Right lobe of liver (tissue), 6 donors: ENCODE data around the gene FHIT. TPM values are rescaled to one million over a fixed set of nuclear protein-coding genes. Genes with fewer than 3 reads are reported as not detected.

Experiments
- ATAC-seq, 4 donors: fragments of 200-7000 bp; cut with Tn5 transposase; one replicate each; pipeline ENCODE4 v1.9.1; 2020; ENCODE audit warnings: mild to moderate bottlenecking in 4 of 4, moderate library complexity in 4 of 4
- DNase-seq, 3 donors: peaks; one replicate each; pipeline ENCODE4 v3.0.0-alpha.2; 2020
- H3K27ac ChIP-seq, 3 donors: fragments of 200-600 bp; one replicate each; pipeline ENCODE4 v1.8.0; 2022
- H3K27me3 ChIP-seq, 2 donors: fragments of 200-600 bp; one replicate each; pipeline ENCODE4 v1.8.0; 2022
- H3K36me3 ChIP-seq, 4 donors: fragments of 200-600 bp; sonication (generic) in 1 of 4; one replicate each; pipeline versions ENCODE4 v1.5.1 to v1.8.0; 2017 to 2022; ENCODE audit warnings: control low read depth in 1 of 4
- H3K4me1 ChIP-seq, 4 donors: fragments of 200-600 bp; sonication (generic) in 1 of 4; one replicate each; pipeline versions ENCODE4 v1.5.1 to v1.8.0; 2017 to 2022; ENCODE audit warnings: control low read depth in 1 of 4
- H3K4me3 ChIP-seq, 3 donors: fragments of 200-600 bp; one replicate each; pipeline ENCODE4 v1.8.0; 2022
- H3K9me3 ChIP-seq, 4 donors: fragments of 200-600 bp; sonication (generic) in 1 of 4; one replicate each; pipeline versions ENCODE4 v1.5.1 to v1.8.0; 2017 to 2022; ENCODE audit warnings: control low read depth in 1 of 4
- POLR2A ChIP-seq: fragments of 450-650 bp; IDR thresholded peaks from one replicate; pipeline ENCODE4 v1.6.1; 2017; ENCODE audit warnings: antibody characterized with exemption, mild to moderate bottlenecking
- WGBS: methylation state at CpG from one replicate; pipeline ENCODE4 v1.1.6; 2018; ENCODE audit warnings: low coverage, low lambda C conversion rate; ENCODE audit not compliant: insufficient coverage; ENCODE audit errors: missing lambda C conversion rate; 5-methylcytosine and 5-hydroxymethylcytosine counted together
- intact Hi-C, 2 donors: fragments of 100-400 bp; cut with DNase I; formaldehyde crosslinking; loops; one replicate each; pipeline versions ENCODE4 v1.11.2 to v1.14.1; 2022
- total RNA-seq, 6 experiments: library from RNA; depleted of rRNA in 2 of 6; stranded (reverse); fragments of >200 nt in 2 of 6; fragmentation: NEBNext Ultra II Directional in 3 of 6; extraction: Animal tissue kit (Norgen Biotek cat#: 25700) in 3 of 6; gene quantifications; one replicate each; pipeline versions ENCODE4 v1.1.0 to v1.2.4, GENCODE V29; 2016 to 2023
- TF ChIP-seq, protein P1 (sequence below), 4 donors: fragments of 200-600 bp in 3 of 4; fragments of 450-650 bp in 1 of 4; IDR thresholded peaks; one replicate each; pipeline versions ENCODE4 v1.5.1 to v1.8.0; 2016 to 2022; ENCODE audit warnings: antibody characterized with exemption in 4 of 4, mild to moderate bottlenecking in 2 of 4
- donor health status: DM: no; HTN: yes; CAD: no.
- donor health status: DM: no; HTN: no; CAD: no.
- donor health status: DM: no; HTN: no; CAD: no.
- donor health status: DM: no; HTN: yes; CAD: no.
- donor health status: DM: no; HTN: yes; CAD: no.

The FHIT gene
- total RNA-seq, 6 experiments from 2014 or later, result 6.6 to 11.2 (median 8.0) TPM

DNA sequence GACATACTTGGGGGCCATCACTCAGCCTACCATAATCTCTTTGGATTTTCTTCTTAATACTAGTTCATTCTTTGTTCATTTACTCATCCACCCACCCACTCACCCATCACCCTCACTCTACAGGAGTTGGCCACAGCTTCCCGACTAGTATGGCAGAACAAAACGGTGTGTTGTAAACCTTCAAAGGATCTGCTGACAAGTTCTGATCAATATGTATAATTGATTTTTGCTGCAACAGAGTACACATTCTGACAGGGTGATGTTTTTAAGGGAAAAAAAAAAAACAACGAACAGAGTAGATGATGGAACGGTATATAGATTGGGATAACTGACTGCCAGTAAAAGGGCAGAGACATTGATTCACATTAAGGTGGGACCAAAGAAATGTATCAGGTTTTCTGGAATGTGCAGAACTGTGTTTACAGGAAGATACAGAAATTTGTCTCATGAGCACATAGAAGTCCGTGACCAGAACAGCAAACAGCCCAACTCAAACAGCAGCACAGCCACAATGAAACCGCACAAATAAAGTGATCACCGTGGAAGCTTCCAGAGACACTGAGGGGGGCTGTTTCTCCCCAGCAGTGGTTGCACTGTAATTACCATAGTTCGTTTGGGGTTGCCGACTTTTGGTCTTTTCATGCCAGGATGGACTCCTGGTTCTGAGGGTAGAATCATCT is 931.9 kb downstream of the FHIT start:
- peak; percentile 65 to 80 (median 76) for ATAC-seq
- TF ChIP-seq, protein P1, sequence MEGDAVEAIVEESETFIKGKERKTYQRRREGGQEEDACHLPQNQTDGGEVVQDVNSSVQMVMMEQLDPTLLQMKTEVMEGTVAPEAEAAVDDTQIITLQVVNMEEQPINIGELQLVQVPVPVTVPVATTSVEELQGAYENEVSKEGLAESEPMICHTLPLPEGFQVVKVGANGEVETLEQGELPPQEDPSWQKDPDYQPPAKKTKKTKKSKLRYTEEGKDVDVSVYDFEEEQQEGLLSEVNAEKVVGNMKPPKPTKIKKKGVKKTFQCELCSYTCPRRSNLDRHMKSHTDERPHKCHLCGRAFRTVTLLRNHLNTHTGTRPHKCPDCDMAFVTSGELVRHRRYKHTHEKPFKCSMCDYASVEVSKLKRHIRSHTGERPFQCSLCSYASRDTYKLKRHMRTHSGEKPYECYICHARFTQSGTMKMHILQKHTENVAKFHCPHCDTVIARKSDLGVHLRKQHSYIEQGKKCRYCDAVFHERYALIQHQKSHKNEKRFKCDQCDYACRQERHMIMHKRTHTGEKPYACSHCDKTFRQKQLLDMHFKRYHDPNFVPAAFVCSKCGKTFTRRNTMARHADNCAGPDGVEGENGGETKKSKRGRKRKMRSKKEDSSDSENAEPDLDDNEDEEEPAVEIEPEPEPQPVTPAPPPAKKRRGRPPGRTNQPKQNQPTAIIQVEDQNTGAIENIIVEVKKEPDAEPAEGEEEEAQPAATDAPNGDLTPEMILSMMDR (IDR thresholded peaks at IDR 0.05), result no peak
- TF ChIP-seq POLR2A, result no peak
- peak overlapping the region in 1 of 3 donors; percentile 21 for H3K4me3 ChIP-seq
- DNase-seq, result no peak
- no peaks in the 10 kb centered on the region for H3K9me3 ChIP-seq
- peaks cover 0 to 25% (median 6%) of the 10 kb centered on the region in 4 donors for H3K4me1 ChIP-seq
- no peaks in the 10 kb centered on the region for H3K27me3 ChIP-seq
- H3K27ac ChIP-seq, result peak overlapping the region; percentile 29 to 43 (median 42)
- no peaks in the 10 kb centered on the region for H3K36me3 ChIP-seq
- intact Hi-C loops, result no loop called here
- WGBS, result 21% methylated on average over 9 of the region's 9 CpGs

DNA sequence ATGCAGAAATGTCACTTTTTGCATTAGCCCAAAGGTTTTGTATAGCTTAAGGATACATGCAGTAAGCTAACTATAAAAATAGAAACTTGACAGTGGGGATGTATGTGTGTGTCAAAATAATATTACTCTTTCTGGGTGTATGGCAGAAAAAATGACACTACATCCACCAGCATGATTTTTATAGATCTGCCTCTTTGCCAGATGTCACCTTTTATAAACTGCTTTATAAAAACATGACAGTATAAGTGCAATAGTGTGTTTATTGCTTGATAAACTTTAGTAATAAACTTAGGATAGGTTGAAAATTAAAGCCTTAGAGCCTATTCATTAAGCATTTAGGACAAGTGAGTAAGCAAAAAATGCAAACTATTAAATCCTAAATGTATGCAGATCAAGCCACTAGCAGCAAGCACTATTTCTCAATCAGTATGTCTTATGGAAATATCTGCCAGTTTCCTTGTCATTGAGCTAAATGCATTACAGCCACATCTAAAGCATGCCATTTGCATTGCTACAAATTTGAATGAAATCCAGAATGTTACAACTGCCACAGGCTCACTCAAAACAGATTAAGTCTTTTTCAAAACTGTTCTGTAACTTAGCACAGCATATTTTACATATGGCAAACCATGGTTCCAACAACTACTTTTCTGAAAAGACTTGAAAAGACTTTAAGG is 935.0 kb downstream of the FHIT start:
- H3K27me3 ChIP-seq, result no peaks in the 10 kb centered on the region
- TF ChIP-seq, protein P1 (IDR thresholded peaks at IDR 0.05), result no peak
- TF ChIP-seq POLR2A, result no peak
- intact Hi-C loops, result no loop called here
- ATAC-seq (peak in 1 of 4 donors; percentile 17), DNase-seq (no peak)
- H3K9me3 ChIP-seq, result no peaks in the 10 kb centered on the region
- no peak overlapping the region for H3K4me3 ChIP-seq
- peaks cover 0 to 17% (median 3%) of the 10 kb centered on the region in 4 donors for H3K4me1 ChIP-seq
- no peaks in the 10 kb centered on the region for H3K36me3 ChIP-seq
- no peak overlapping the region for H3K27ac ChIP-seq

GRCh38 chr3:60313951-60314461 is 937.2 kb downstream of the FHIT start:
- peak overlapping the region in 2 of 3 donors; percentile 3 to 12 for H3K27ac ChIP-seq
- no peaks in the 10 kb centered on the region for H3K36me3 ChIP-seq
- TF ChIP-seq POLR2A, result no peak
- TF ChIP-seq, protein P1 (IDR thresholded peaks at IDR 0.05), result no peak
- no peak overlapping the region for H3K4me3 ChIP-seq
- 24% methylated on average over 6 of the region's 6 CpGs for WGBS
- H3K4me1 ChIP-seq, result peaks cover 0 to 14% (median 3%) of the 10 kb centered on the region in 4 donors
- no peak for DNase-seq
- H3K27me3 ChIP-seq, result no peaks in the 10 kb centered on the region
- ATAC-seq, result peak; percentile 45 to 69 (median 50)
- H3K9me3 ChIP-seq, result no peaks in the 10 kb centered on the region
- intact Hi-C loops, result no loop called here

DNA sequence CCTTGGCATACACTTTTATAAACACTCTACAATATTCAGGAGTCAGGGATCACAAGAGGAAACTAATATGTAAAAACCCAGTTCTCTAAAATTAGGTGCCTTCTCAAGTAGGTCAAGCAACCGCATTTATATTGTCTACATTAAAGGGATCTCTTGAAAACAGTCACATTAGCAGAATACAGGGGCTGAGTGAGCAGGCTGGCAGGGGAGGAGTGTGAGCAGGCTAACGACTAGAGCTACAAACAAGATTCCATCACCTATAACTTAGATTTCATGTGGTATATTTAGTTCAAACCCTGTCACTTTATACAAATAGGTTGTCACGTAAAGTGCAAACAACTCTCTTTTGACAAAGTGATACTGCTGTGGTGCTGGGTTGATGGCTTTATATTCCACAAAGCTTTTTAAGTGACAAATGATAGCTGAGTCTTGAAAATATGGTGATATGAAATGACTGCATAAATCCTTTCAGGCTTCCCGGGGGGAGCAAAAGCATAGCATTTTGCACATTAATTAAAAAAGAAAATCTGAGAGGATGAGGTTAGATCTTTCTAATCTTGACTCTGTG is 937.9 kb downstream of the FHIT start:
- Histone ChIP-seq H3K4me1 (peaks cover 0 to 14% (median 3%) of the 10 kb centered on the region in 4 donors), H3K27me3 (no peaks in the 10 kb centered on the region), H3K4me3 (no peak overlapping the region), H3K9me3 (no peaks in the 10 kb centered on the region), H3K27ac (no peak overlapping the region), H3K36me3 (no peaks in the 10 kb centered on the region)
- TF ChIP-seq POLR2A, result no peak
- TF ChIP-seq, protein P1 (IDR thresholded peaks at IDR 0.05), result no peak
- 58% methylated on average over 3 of the region's 4 CpGs for WGBS
- intact Hi-C loops, result no loop called here
- ATAC-seq (no peak), DNase-seq (no peak)
